ENCODE data around the gene MKRN2OS. TPM values are rescaled to one million over a fixed set of nuclear protein-coding genes. Genes with fewer than 3 reads are reported as not detected.

MKRN2OS gene
- total RNA-seq, 1 donor from 2014 or later: not detected

GRCh38 chr3:12577379-12577778 lies 32.1 kb upstream of the MKRN2OS start:
- no peak overlapping the region for H3K27ac Mint-ChIP-seq (ENCODE audit: unreplicated experiment)
- no peak for DNase-seq
- TF ChIP-seq CTCF (IDR thresholded peaks at IDR 0.05; ENCODE audit: partially characterized antibody, unreplicated experiment): no peak
- no peak overlapping the region for H3K4me3 Mint-ChIP-seq (ENCODE audit: unreplicated experiment)
- no peaks in the 10 kb centered on the region for H3K27me3 Mint-ChIP-seq (ENCODE audit: unreplicated experiment)
- peaks cover 5% of the 10 kb centered on the region for H3K36me3 Mint-ChIP-seq (ENCODE audit: unreplicated experiment)
- H3K9me3 Mint-ChIP-seq (ENCODE audit: unreplicated experiment): peaks cover 2% of the 10 kb centered on the region
- H3K4me1 Mint-ChIP-seq (ENCODE audit: low read depth, unreplicated experiment): no peaks in the 10 kb centered on the region

- DNase-seq: no peak
- no peaks in the 10 kb centered on the region for H3K4me1 Mint-ChIP-seq (ENCODE audit: low read depth, unreplicated experiment)
- TF ChIP-seq CTCF (IDR thresholded peaks at IDR 0.05; ENCODE audit: partially characterized antibody, unreplicated experiment): no peak
- no peaks in the 10 kb centered on the region for H3K27me3 Mint-ChIP-seq (ENCODE audit: unreplicated experiment)
- no peak overlapping the region for H3K27ac Mint-ChIP-seq (ENCODE audit: unreplicated experiment)
- H3K36me3 Mint-ChIP-seq (ENCODE audit: unreplicated experiment): peaks cover 13% of the 10 kb centered on the region
- no peak overlapping the region for H3K4me3 Mint-ChIP-seq (ENCODE audit: unreplicated experiment)
- peaks cover 2% of the 10 kb centered on the region for H3K9me3 Mint-ChIP-seq (ENCODE audit: unreplicated experiment)
Observed at GRCh38 chr3:12574661-12575060, 29.4 kb upstream of the MKRN2OS start.

DNA sequence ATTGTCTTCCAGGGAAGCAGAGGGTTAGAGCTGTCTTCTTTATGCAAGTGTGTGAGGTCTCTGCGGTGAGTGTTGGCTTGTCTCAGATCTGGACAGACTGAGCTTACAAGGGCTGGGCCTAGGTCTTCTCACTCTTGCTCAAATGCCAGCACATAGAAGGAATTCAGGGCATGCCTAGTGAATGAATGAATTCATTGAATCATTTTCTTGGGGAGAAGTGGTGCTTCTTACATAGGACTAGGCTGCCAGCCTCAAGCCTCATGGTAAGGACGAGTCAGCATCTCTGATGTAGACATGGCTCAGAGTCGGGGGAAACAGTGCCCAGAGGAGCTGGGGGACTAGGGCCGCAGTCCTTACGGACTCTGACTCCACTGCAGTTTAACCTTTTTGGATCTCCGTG lies 28.8 kb upstream of the MKRN2OS start:
- H3K27me3 Mint-ChIP-seq (ENCODE audit: unreplicated experiment): no peaks in the 10 kb centered on the region
- DNase-seq: no peak
- no peaks in the 10 kb centered on the region for H3K4me1 Mint-ChIP-seq (ENCODE audit: low read depth, unreplicated experiment)
- no peak overlapping the region for H3K4me3 Mint-ChIP-seq (ENCODE audit: unreplicated experiment)
- H3K27ac Mint-ChIP-seq (ENCODE audit: unreplicated experiment): no peak overlapping the region
- peaks cover 2% of the 10 kb centered on the region for H3K9me3 Mint-ChIP-seq (ENCODE audit: unreplicated experiment)
- peaks cover 13% of the 10 kb centered on the region for H3K36me3 Mint-ChIP-seq (ENCODE audit: unreplicated experiment)
- no peak for TF ChIP-seq CTCF (IDR thresholded peaks at IDR 0.05; ENCODE audit: partially characterized antibody, unreplicated experiment)

GRCh38 chr3:12571986-12572385 lies 26.7 kb upstream of the MKRN2OS start:
- Mint-ChIP-seq H3K27ac (ENCODE audit: unreplicated experiment) (no peak overlapping the region), H3K36me3 (ENCODE audit: unreplicated experiment) (peaks cover 9% of the 10 kb centered on the region)
- no peak for DNase-seq

GRCh38 chr3:12569836-12570235 lies 24.5 kb upstream of the MKRN2OS start:
- no peak for TF ChIP-seq CTCF (IDR thresholded peaks at IDR 0.05; ENCODE audit: partially characterized antibody, unreplicated experiment)
- Mint-ChIP-seq H3K36me3 (ENCODE audit: unreplicated experiment) (peaks cover 19% of the 10 kb centered on the region), H3K27ac (ENCODE audit: unreplicated experiment) (no peak overlapping the region)

More at GRCh38 chr3:12571986-12572385, 26.7 kb upstream of the MKRN2OS start:
- no peak for TF ChIP-seq CTCF (IDR thresholded peaks at IDR 0.05; ENCODE audit: partially characterized antibody, unreplicated experiment)
- H3K9me3 Mint-ChIP-seq (ENCODE audit: unreplicated experiment): peaks cover 5% of the 10 kb centered on the region
- H3K4me1 Mint-ChIP-seq (ENCODE audit: low read depth, unreplicated experiment): peaks cover 2% of the 10 kb centered on the region
- H3K4me3 Mint-ChIP-seq (ENCODE audit: unreplicated experiment): no peak overlapping the region
- H3K27me3 Mint-ChIP-seq (ENCODE audit: unreplicated experiment): no peaks in the 10 kb centered on the region

More at GRCh38 chr3:12569836-12570235, 24.5 kb upstream of the MKRN2OS start:
- no peak for DNase-seq
- peaks cover 2% of the 10 kb centered on the region for H3K4me1 Mint-ChIP-seq (ENCODE audit: low read depth, unreplicated experiment)
- H3K27me3 Mint-ChIP-seq (ENCODE audit: unreplicated experiment): no peaks in the 10 kb centered on the region
- no peak overlapping the region for H3K4me3 Mint-ChIP-seq (ENCODE audit: unreplicated experiment)
- H3K9me3 Mint-ChIP-seq (ENCODE audit: unreplicated experiment): peaks cover 11% of the 10 kb centered on the region
